Testis (tissue), 2 donors: ENCODE results near the gene IFIH1.

Experiments
- CTCF ChIP-seq, 3 experiments: fragments of 450-650 bp in 2 of 3; fragments of 200-600 bp in 1 of 3; sonication (generic) in 1 of 3; IDR thresholded peaks; one replicate each; pipeline ENCODE4 v1.5.1; 2016 to 2019; ENCODE audit warnings: antibody characterized with exemption in 3 of 3, mild to moderate bottlenecking in 2 of 3, moderate library complexity in 1 of 3
- POLR2A ChIP-seq: fragments of 450-650 bp; IDR thresholded peaks from one replicate; pipeline ENCODE4 v1.6.1; 2017; ENCODE audit warnings: antibody characterized with exemption, mild to moderate bottlenecking, moderate library complexity

GRCh38 chr2:162258169-162258568 is 60.3 kb downstream of the IFIH1 start:
- TF ChIP-seq CTCF (IDR thresholded peaks at IDR 0.05) (no peak), POLR2A (no peak)
